ENCODE data around the gene RER1. TPM values are rescaled to one million over a fixed set of nuclear protein-coding genes. Genes with fewer than 3 reads are reported as not detected.

RER1 gene
- total RNA-seq, 1 experiment from 2014 or later: 141 TPM

DNA sequence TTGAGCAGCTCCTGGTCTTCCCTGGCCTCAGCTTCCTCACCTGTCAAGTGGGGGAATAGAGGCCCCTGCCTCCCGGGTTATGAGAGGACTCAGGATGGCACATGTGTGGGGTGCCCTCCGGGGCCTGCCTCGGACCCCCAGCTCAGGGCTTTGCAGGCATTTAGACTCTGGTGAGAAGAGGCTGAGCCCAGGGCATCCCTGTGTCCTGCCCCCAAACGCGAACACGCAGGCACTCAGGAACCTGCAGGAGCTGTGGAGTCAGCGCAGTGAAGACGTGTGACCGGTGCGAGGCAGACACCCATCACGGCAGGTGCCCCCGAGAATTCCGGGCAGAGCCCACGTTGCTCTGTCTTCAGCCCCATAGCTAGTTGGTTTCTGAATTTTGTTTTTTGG lies 26.2 kb downstream of the RER1 start:
- H3K4me3 ChIP-seq (ENCODE audit: low read depth, low read length): no peak overlapping the region
- no peaks in the 10 kb centered on the region; the same call in 1 of the 2 replicates for H3K4me1 ChIP-seq
- DNase-seq: no peak
- Mint-ChIP-seq H3K27ac (ENCODE audit: unreplicated experiment) (no peak overlapping the region), H3K4me3 (ENCODE audit: unreplicated experiment) (no peak overlapping the region), H3K9me3 (ENCODE audit: unreplicated experiment) (no peaks in the 10 kb centered on the region), H3K4me1 (ENCODE audit: low read depth, unreplicated experiment) (peaks cover 5% of the 10 kb centered on the region), H3K27me3 (ENCODE audit: insufficient read depth, unreplicated experiment) (peaks cover 12% of the 10 kb centered on the region), H3K36me3 (ENCODE audit: insufficient read depth, unreplicated experiment) (peaks cover 13% of the 10 kb centered on the region)
- intact Hi-C loops (cut with micrococcal nuclease; ENCODE audit: unreplicated experiment): no loop called here
- H3K36me3 ChIP-seq (ENCODE audit: control insufficient read depth, insufficient read depth, low read length): no peaks in the 10 kb centered on the region
- TF ChIP-seq, protein P1, sequence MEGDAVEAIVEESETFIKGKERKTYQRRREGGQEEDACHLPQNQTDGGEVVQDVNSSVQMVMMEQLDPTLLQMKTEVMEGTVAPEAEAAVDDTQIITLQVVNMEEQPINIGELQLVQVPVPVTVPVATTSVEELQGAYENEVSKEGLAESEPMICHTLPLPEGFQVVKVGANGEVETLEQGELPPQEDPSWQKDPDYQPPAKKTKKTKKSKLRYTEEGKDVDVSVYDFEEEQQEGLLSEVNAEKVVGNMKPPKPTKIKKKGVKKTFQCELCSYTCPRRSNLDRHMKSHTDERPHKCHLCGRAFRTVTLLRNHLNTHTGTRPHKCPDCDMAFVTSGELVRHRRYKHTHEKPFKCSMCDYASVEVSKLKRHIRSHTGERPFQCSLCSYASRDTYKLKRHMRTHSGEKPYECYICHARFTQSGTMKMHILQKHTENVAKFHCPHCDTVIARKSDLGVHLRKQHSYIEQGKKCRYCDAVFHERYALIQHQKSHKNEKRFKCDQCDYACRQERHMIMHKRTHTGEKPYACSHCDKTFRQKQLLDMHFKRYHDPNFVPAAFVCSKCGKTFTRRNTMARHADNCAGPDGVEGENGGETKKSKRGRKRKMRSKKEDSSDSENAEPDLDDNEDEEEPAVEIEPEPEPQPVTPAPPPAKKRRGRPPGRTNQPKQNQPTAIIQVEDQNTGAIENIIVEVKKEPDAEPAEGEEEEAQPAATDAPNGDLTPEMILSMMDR (IDR thresholded peaks at IDR 0.05; ENCODE audit: insufficient read depth in 1 of 2, low read depth in 1 of 2, low read length in 1 of 2, severe bottlenecking in 1 of 2, unreplicated experiment in 1 of 2): no peak
- BruUV-seq (replicated peaks): no TSS peak
- ChIA-PET POLR2A (no interaction called here), CTCF (no interaction called here)
- no peaks in the 10 kb centered on the region; the same call in 1 of the 2 replicates for H3K27me3 ChIP-seq (replicated peaks; ENCODE audit: control insufficient read depth, insufficient read depth, low read length)
- no peaks in the 10 kb centered on the region for H3K9me3 ChIP-seq

DNA sequence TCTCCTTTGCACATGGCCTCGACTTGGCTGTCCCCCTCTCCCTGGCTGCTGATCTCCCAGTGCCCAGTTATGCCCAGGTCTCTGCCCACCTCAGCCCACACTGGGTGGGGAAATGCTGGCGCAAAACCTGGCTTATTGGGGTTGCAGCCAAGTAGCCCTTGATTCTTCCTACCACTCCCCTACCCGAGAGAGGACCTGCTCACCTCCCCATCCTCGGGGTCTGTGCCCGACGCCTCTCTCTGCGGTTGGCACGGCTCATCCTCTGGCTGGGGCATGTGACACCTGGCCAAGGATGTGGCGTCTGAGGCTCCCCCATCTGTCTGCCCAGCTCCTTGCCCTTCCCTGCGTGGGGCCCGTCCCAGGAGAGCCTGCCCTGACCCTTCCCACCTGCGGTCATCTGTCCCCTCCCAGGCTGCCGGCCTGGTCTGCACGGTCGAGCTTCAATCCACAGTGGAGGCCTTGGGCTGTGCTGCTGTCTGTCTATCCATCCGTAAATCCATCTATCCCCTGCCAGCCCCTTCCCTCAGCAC lies 27.2 kb downstream of the RER1 start:
- Mint-ChIP-seq H3K27ac (ENCODE audit: unreplicated experiment) (no peak overlapping the region), H3K9me3 (ENCODE audit: unreplicated experiment) (no peaks in the 10 kb centered on the region), H3K27me3 (ENCODE audit: insufficient read depth, unreplicated experiment) (peaks cover 12% of the 10 kb centered on the region), H3K36me3 (ENCODE audit: insufficient read depth, unreplicated experiment) (peaks cover 13% of the 10 kb centered on the region), H3K4me3 (ENCODE audit: unreplicated experiment) (no peak overlapping the region), H3K4me1 (ENCODE audit: low read depth, unreplicated experiment) (peaks cover 5% of the 10 kb centered on the region)
- no TSS peak for BruUV-seq (replicated peaks)
- no peaks in the 10 kb centered on the region for H3K36me3 ChIP-seq (ENCODE audit: control insufficient read depth, insufficient read depth, low read length)
- H3K4me1 ChIP-seq: no peaks in the 10 kb centered on the region; the same call in 1 of the 2 replicates
- TF ChIP-seq, protein P1 (IDR thresholded peaks at IDR 0.05; ENCODE audit: insufficient read depth in 1 of 2, low read depth in 1 of 2, low read length in 1 of 2, severe bottlenecking in 1 of 2, unreplicated experiment in 1 of 2): no peak
- CTCF ChIA-PET: no interaction called here
- DNase-seq: no peak
- no peak overlapping the region for H3K4me3 ChIP-seq (ENCODE audit: low read depth, low read length)
- POLR2A ChIA-PET: no interaction called here
- no peaks in the 10 kb centered on the region for H3K9me3 ChIP-seq
- no peaks in the 10 kb centered on the region; the same call in 1 of the 2 replicates for H3K27me3 ChIP-seq (replicated peaks; ENCODE audit: control insufficient read depth, insufficient read depth, low read length)
- intact Hi-C loops (cut with micrococcal nuclease; ENCODE audit: unreplicated experiment): no loop called here

DNA sequence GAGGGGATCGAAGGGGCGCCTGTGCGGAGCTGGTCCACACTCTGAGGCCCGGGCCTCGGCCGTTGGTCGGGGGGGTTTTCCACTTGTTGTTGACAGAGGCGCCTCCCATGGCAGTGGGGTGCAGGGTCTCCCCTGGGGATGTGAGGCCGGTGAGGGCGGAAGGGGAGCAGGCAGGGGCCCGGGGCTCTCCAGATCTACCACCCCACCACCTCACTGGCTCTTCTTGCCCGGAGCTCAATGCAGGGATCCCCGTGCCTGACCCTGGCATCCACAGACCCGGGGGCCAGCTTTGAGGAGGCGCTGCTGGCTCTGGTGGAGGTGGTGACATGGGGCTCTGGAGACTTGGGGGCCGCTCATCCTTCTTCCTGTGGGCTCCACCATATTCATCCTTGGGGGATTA lies 27.8 kb downstream of the RER1 start:
- TF ChIP-seq, protein P1 (IDR thresholded peaks at IDR 0.05; ENCODE audit: insufficient read depth in 1 of 2, low read depth in 1 of 2, low read length in 1 of 2, severe bottlenecking in 1 of 2, unreplicated experiment in 1 of 2): no peak
- DNase-seq: no peak
- H3K9me3 Mint-ChIP-seq (ENCODE audit: unreplicated experiment): no peaks in the 10 kb centered on the region
- intact Hi-C loops (cut with micrococcal nuclease; ENCODE audit: unreplicated experiment): no loop called here
- no peaks in the 10 kb centered on the region; the same call in 1 of the 2 replicates for H3K27me3 ChIP-seq (replicated peaks; ENCODE audit: control insufficient read depth, insufficient read depth, low read length)
- no peak overlapping the region for H3K4me3 ChIP-seq (ENCODE audit: low read depth, low read length)
- H3K9me3 ChIP-seq: no peaks in the 10 kb centered on the region
- H3K27ac Mint-ChIP-seq (ENCODE audit: unreplicated experiment): no peak overlapping the region
- ChIA-PET CTCF (no interaction called here), POLR2A (no interaction called here)
- H3K27me3 Mint-ChIP-seq (ENCODE audit: insufficient read depth, unreplicated experiment): peaks cover 12% of the 10 kb centered on the region
- BruUV-seq (replicated peaks): no TSS peak
- H3K36me3 Mint-ChIP-seq (ENCODE audit: insufficient read depth, unreplicated experiment): peaks cover 8% of the 10 kb centered on the region
- H3K4me1 Mint-ChIP-seq (ENCODE audit: low read depth, unreplicated experiment): peaks cover under 1% of the 10 kb centered on the region
- no peak overlapping the region for H3K4me3 Mint-ChIP-seq (ENCODE audit: unreplicated experiment)
- H3K36me3 ChIP-seq (ENCODE audit: control insufficient read depth, insufficient read depth, low read length): no peaks in the 10 kb centered on the region
- H3K4me1 ChIP-seq: no peaks in the 10 kb centered on the region

All from Caco-2 (cell line).